Upper lobe of right lung (tissue), 1 donor: Measurements from ENCODE around the gene ST8SIA6. TPM values are rescaled to one million over a fixed set of nuclear protein-coding genes. Genes with fewer than 3 reads are reported as not detected.

Source experiments
- ATAC-seq: fragments of 200-7000 bp; cut with Tn5 transposase; one replicate; pipeline ENCODE4 v1.9.1; 2020; ENCODE audit warnings: mild to moderate bottlenecking, moderate library complexity
- DNase-seq: peaks from one replicate; pipeline ENCODE4 v3.0.0-alpha.2; 2020
- H3K27ac ChIP-seq: fragments of 200-600 bp; one replicate; pipeline ENCODE4 v1.8.0; 2022
- H3K27me3 ChIP-seq: fragments of 200-600 bp; one replicate; pipeline ENCODE4 v1.8.0; 2022; ENCODE audit warnings: mild to moderate bottlenecking
- H3K36me3 ChIP-seq: fragments of 200-600 bp; one replicate; pipeline ENCODE4 v1.8.0; 2022
- H3K4me1 ChIP-seq: fragments of 200-600 bp; one replicate; pipeline ENCODE4 v1.8.0; 2022
- H3K4me3 ChIP-seq: fragments of 200-600 bp; one replicate; pipeline ENCODE4 v1.8.0; 2022; ENCODE audit warnings: mild to moderate bottlenecking
- H3K9me3 ChIP-seq: fragments of 200-600 bp; one replicate; pipeline ENCODE4 v1.8.0; 2022
- intact Hi-C: fragments of 100-400 bp; cut with DNase I; formaldehyde crosslinking; loops from one replicate; pipeline ENCODE4 v1.11.0; 2022
- total RNA-seq: library from RNA; stranded (reverse); fragmentation: NEBNext Ultra II Directional; extraction: Animal tissue kit (Norgen Biotek cat#: 25700); gene quantifications from one replicate; pipeline ENCODE4 v1.2.1, GENCODE V29; 2021
- TF ChIP-seq, protein P1 (sequence below): fragments of 200-600 bp; IDR thresholded peaks from one replicate; pipeline ENCODE4 v1.8.0; 2022; ENCODE audit warnings: antibody characterized with exemption
- donor health status: DM: no; HTN: yes; CAD: no; lungs with severe emphysema.

Gene ST8SIA6
- total RNA-seq, 1 donor from 2014 or later: 13.9 TPM

DNA sequence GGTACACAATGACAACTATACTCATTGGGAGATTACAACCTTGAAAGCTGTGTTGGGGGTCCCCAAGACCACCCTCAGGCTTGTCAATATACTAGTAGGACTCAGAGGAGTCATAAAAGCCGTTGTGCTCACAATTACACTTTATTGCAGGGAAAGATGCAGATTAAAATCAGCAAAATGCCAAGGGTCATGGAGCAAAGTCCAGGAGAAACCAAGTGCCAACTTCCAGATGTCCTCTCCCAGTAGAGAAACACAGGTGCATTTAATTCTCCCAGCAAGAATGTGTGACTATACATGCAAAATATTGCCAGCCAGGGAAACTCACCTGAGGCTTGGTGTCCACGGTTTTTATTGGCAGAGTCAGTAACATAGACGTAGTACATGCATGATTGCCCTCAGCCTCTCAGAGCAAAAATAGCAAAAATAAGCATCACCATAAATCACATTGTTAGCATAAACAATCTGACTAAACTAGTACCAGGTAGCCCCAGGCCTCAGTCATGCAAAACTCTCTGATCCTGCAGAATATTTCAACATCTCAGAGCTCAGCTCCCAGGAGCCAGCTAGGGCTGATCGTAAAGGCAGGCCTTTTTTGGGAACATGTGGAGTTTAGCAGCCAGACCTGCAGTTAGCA, 175.7 kb downstream of the ST8SIA6 start:
- no peaks in the 10 kb centered on the region for H3K36me3 ChIP-seq
- H3K9me3 ChIP-seq: no peaks in the 10 kb centered on the region
- H3K4me1 ChIP-seq: no peaks in the 10 kb centered on the region
- no peak for ATAC-seq
- DNase-seq: no peak
- H3K4me3 ChIP-seq: no peak overlapping the region
- H3K27me3 ChIP-seq: no peaks in the 10 kb centered on the region
- H3K27ac ChIP-seq: no peak overlapping the region
- TF ChIP-seq, protein P1, sequence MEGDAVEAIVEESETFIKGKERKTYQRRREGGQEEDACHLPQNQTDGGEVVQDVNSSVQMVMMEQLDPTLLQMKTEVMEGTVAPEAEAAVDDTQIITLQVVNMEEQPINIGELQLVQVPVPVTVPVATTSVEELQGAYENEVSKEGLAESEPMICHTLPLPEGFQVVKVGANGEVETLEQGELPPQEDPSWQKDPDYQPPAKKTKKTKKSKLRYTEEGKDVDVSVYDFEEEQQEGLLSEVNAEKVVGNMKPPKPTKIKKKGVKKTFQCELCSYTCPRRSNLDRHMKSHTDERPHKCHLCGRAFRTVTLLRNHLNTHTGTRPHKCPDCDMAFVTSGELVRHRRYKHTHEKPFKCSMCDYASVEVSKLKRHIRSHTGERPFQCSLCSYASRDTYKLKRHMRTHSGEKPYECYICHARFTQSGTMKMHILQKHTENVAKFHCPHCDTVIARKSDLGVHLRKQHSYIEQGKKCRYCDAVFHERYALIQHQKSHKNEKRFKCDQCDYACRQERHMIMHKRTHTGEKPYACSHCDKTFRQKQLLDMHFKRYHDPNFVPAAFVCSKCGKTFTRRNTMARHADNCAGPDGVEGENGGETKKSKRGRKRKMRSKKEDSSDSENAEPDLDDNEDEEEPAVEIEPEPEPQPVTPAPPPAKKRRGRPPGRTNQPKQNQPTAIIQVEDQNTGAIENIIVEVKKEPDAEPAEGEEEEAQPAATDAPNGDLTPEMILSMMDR: no peak
- intact Hi-C loops: no loop called here

DNA sequence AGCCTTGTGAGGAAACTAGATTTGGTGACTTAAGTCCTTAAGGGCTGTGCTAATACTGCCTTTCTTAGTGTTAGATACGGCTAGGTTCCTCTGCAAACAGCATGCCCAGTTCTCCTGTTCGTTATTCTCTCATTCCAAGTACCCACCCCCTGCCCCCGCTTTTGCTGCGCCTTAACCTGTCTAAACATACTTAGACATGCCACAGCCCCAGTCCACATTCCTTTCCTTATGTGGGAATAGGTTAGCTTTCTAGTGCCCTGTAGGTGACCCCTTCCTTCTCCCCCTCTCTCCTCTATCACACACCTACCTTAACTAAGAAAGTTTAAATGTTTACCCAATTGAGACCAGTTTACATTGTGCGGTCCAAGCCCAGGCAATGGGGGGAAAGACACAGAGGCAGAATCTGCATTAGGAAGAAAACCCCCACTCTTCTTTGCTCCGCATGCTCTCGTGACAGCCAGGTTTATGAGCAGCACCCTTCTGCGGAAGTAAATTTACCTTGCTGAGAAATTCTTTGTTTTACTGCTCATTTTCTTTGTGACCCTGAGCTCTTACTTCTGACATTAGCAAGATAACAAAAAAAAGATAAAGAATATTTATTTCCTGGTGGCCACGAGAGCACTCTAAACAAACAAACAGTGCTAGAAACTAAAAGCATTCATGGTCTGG, 177.5 kb downstream of the ST8SIA6 start:
- intact Hi-C loops: no loop called here
- Histone ChIP-seq H3K4me3 (no peak overlapping the region), H3K27ac (no peak overlapping the region)

DNA sequence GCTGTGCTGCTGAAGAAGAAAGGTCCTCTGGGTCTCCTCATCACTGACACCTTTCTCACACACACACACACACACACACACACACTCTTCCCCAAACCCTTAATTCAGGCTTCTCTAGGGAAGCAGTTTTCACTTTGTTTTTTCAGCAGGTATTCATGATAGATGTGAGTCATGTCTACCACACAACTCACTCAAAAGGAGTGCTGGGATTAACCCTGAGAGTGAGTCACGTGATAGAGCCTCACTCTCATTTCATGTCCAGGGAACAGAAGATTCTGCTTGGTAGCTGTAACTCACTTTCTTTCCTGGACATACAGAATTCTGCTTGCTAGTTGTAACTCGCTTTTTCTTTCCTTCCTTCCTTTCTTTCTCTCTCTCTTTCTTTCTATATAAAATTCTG, 181.0 kb downstream of the ST8SIA6 start:
- H3K27me3 ChIP-seq: no peaks in the 10 kb centered on the region
- DNase-seq: no peak

More for the DNA sequence above, 177.5 kb downstream of the ST8SIA6 start:
- H3K27me3 ChIP-seq: no peaks in the 10 kb centered on the region
- TF ChIP-seq, protein P1: no peak
- H3K4me1 ChIP-seq: no peaks in the 10 kb centered on the region
- no peak for DNase-seq
- no peak for ATAC-seq
- no peaks in the 10 kb centered on the region for H3K36me3 ChIP-seq
- H3K9me3 ChIP-seq: no peaks in the 10 kb centered on the region

DNA sequence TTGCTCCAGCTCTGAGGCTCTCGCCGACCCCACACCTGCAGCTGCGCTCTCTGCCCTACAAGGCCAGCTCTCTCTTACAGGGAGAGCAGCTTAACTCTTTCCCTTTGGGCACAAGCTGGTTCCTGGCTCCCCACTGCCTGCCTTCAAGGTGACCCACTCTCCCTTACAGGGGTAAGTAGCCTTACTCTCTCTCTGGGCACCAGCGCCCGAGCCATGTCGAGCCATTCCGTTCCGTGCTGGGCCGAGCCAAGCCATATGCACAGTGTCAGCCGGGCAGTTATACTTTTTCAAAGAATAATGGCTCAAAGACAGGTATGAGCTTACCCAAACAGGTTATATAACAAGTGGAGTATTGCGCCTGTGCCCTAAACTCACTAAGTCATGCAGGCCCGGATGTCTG, 181.7 kb downstream of the ST8SIA6 start:
- H3K36me3 ChIP-seq: no peaks in the 10 kb centered on the region
- intact Hi-C loops: no loop called here
- no peak overlapping the region for H3K27ac ChIP-seq
- H3K4me1 ChIP-seq: no peaks in the 10 kb centered on the region
- no peak overlapping the region for H3K4me3 ChIP-seq
- H3K27me3 ChIP-seq: no peaks in the 10 kb centered on the region
- TF ChIP-seq, protein P1: no peak
- no peaks in the 10 kb centered on the region for H3K9me3 ChIP-seq
- no peak for DNase-seq
- no peak for ATAC-seq

More for the DNA sequence above, 181.0 kb downstream of the ST8SIA6 start:
- TF ChIP-seq, protein P1: no peak
- Histone ChIP-seq H3K4me3 (no peak overlapping the region), H3K4me1 (no peaks in the 10 kb centered on the region), H3K27ac (no peak overlapping the region), H3K9me3 (no peaks in the 10 kb centered on the region), H3K36me3 (no peaks in the 10 kb centered on the region)
- ATAC-seq: no peak
- intact Hi-C loops: no loop called here

Other genes starting within 250 kb of the ST8SIA6 start
- 1,272 TPM for gene VIM, start 226.4 kb downstream of the ST8SIA6 start, total RNA-seq
- 34.3 TPM for gene HACD1, start 162.8 kb upstream of the ST8SIA6 start, total RNA-seq
- 35.4 TPM for gene STAM, start 189.6 kb upstream of the ST8SIA6 start, total RNA-seq